HEK293 (cell line): ENCODE results near the gene ARRDC2.

Experiments
- CTCF ChIA-PET: fragments of 350-600 bp; formaldehyde crosslinking; extraction: SDS; loops from one replicate; lab custom pipeline; 2021; ENCODE audit warnings: antibody characterized with exemption; lab: Yijun Ruan, JAX
- POLR2A ChIA-PET: fragments of 300-600 bp; formaldehyde crosslinking; extraction: SDS; loops from one replicate; lab custom pipeline; 2020; ENCODE audit warnings: antibody characterized with exemption, inconsistent platforms; lab: Yijun Ruan, JAX
- H3K27ac ChIP-seq: fragments of 200-500 bp; sonication (Bioruptor generic); 2 replicates; pipeline ENCODE4 v1.5.1; 2014; ENCODE audit warnings: low read depth, low read length, control low read depth, inconsistent platforms; ENCODE audit errors: extremely low read depth
- H3K36me3 ChIP-seq, 2 experiments: fragments of 200-500 bp in 1 of 2; sonication (Bioruptor generic) in 1 of 2; 1 replicate in 1 of 2; 2 replicates in 1 of 2; pipeline ENCODE4 v1.5.1; 2014 to 2017; ENCODE audit warnings: inconsistent platforms in 2 of 2, low read length in 2 of 2; ENCODE audit not compliant: control insufficient read depth in 2 of 2, insufficient read depth in 1 of 2
- H3K4me1 ChIP-seq: fragments of 200-500 bp; sonication (Bioruptor generic); 2 replicates; pipeline ENCODE4 v1.5.1; 2014; ENCODE audit warnings: mild to moderate bottlenecking, low read length, inconsistent platforms; ENCODE audit not compliant: control insufficient read depth, insufficient read depth
- H3K4me3 ChIP-seq: 2 replicates; pipeline ENCODE4 v1.5.1; 2011; ENCODE audit warnings: low read depth, mild to moderate bottlenecking, control low read depth, low read length, moderate library complexity
- H3K9me3 ChIP-seq: fragments of 200-500 bp; sonication (Bioruptor generic); 2 replicates; pipeline ENCODE4 v1.5.1; 2014; ENCODE audit warnings: low read depth, low read length, inconsistent platforms; ENCODE audit not compliant: control insufficient read depth, insufficient read depth
- BCL11A ChIP-seq: fragments of 450-650 bp; formaldehyde crosslinking; IDR thresholded peaks from 2 replicates; pipeline ENCODE4 v1.5.1; 2016; ENCODE audit warnings: low read depth, missing biosample characterization, missing genetic modification characterization
- GLIS1 ChIP-seq: fragments of 450-650 bp; formaldehyde crosslinking; IDR thresholded peaks from 2 replicates; pipeline ENCODE4 v1.5.1; 2016; ENCODE audit warnings: missing biosample characterization, missing genetic modification characterization
- HOXA7 ChIP-seq: sonication (generic); formaldehyde crosslinking; IDR thresholded peaks from 2 replicates; pipeline ENCODE4 v1.8.1; 2022; ENCODE audit warnings: missing genetic modification reagents, borderline replicate concordance
- HOXC10 ChIP-seq: sonication (generic); formaldehyde crosslinking; IDR thresholded peaks from 2 replicates; pipeline ENCODE4 v1.8.1; 2023; ENCODE audit warnings: mild to moderate bottlenecking, missing genetic modification reagents
- OSR2 ChIP-seq: fragments of 450-650 bp; formaldehyde crosslinking; IDR thresholded peaks from 2 replicates; pipeline ENCODE4 v1.5.1; 2016; ENCODE audit warnings: missing biosample characterization, missing genetic modification characterization
- PRDM10 ChIP-seq: fragments of 450-650 bp; formaldehyde crosslinking; IDR thresholded peaks from 2 replicates; pipeline ENCODE4 v1.5.1; 2016; ENCODE audit warnings: missing biosample characterization, missing genetic modification characterization
- TRIM28 ChIP-seq: IDR thresholded peaks from 2 replicates; pipeline ENCODE4 v1.6.1; 2011; ENCODE audit warnings: low read length, control low read depth, borderline replicate concordance
- ZNF114 ChIP-seq: fragments of 450-650 bp; formaldehyde crosslinking; IDR thresholded peaks from 2 replicates; pipeline ENCODE4 v1.5.0; 2017; ENCODE audit warnings: missing biosample characterization, missing genetic modification characterization
- ZNF211 ChIP-seq: fragments of 450-650 bp; formaldehyde crosslinking; IDR thresholded peaks from 2 replicates; pipeline ENCODE4 v1.5.1; 2016; ENCODE audit warnings: low read depth, missing biosample characterization, missing genetic modification characterization
- ZNF221 ChIP-seq: fragments of 450-650 bp; formaldehyde crosslinking; IDR thresholded peaks from 2 replicates; pipeline ENCODE4 v1.5.1; 2017; ENCODE audit warnings: missing biosample characterization, missing genetic modification characterization, borderline replicate concordance
- ZNF223 ChIP-seq: fragments of 450-650 bp; formaldehyde crosslinking; IDR thresholded peaks from 2 replicates; pipeline ENCODE4 v1.5.1; 2016; ENCODE audit warnings: missing biosample characterization, missing genetic modification characterization
- ZNF24 ChIP-seq: fragments of 450-650 bp; formaldehyde crosslinking; IDR thresholded peaks from 2 replicates; pipeline ENCODE4 v1.5.1; 2016; ENCODE audit warnings: missing biosample characterization, missing genetic modification characterization
- ZNF248 ChIP-seq: fragments of 450-650 bp; formaldehyde crosslinking; IDR thresholded peaks from 2 replicates; pipeline ENCODE4 v1.5.1; 2017; ENCODE audit warnings: missing biosample characterization, missing genetic modification characterization
- ZNF426 ChIP-seq: fragments of 450-650 bp; formaldehyde crosslinking; IDR thresholded peaks from 2 replicates; pipeline ENCODE4 v1.5.1; 2017; ENCODE audit warnings: missing biosample characterization, missing genetic modification characterization, mild to moderate bottlenecking, inconsistent platforms, moderate library complexity
- ZNF473 ChIP-seq: fragments of 450-650 bp; formaldehyde crosslinking; IDR thresholded peaks from 2 replicates; pipeline ENCODE4 v1.5.1; 2017; ENCODE audit warnings: missing biosample characterization, missing genetic modification characterization
- ZNF48 ChIP-seq: fragments of 450-650 bp; formaldehyde crosslinking; IDR thresholded peaks from 2 replicates; pipeline ENCODE4 v1.5.1; 2016; ENCODE audit warnings: missing biosample characterization, missing genetic modification characterization
- ZNF623 ChIP-seq: fragments of 450-650 bp; formaldehyde crosslinking; IDR thresholded peaks from 2 replicates; pipeline ENCODE4 v1.5.1; 2016; ENCODE audit warnings: missing biosample characterization, missing genetic modification characterization
- ZNF658 ChIP-seq: fragments of 450-650 bp; formaldehyde crosslinking; IDR thresholded peaks from 2 replicates; pipeline ENCODE4; 2016; ENCODE audit warnings: missing biosample characterization, missing genetic modification characterization
- ZNF76 ChIP-seq: fragments of 450-650 bp; formaldehyde crosslinking; IDR thresholded peaks from 2 replicates; pipeline ENCODE4; 2016; ENCODE audit warnings: low read depth, missing biosample characterization, missing genetic modification characterization, borderline replicate concordance
- ZNF777 ChIP-seq: fragments of 450-650 bp; formaldehyde crosslinking; IDR thresholded peaks from 2 replicates; pipeline ENCODE4 v1.5.1; 2017; ENCODE audit warnings: missing biosample characterization, missing genetic modification characterization, borderline replicate concordance
- ZSCAN4 ChIP-seq: fragments of 450-650 bp; formaldehyde crosslinking; IDR thresholded peaks from 2 replicates; pipeline ENCODE4 v1.5.1; 2017; ENCODE audit warnings: missing biosample characterization, missing genetic modification characterization
- TF ChIP-seq, protein P1 (sequence below): fragments of 450-650 bp; formaldehyde crosslinking; IDR thresholded peaks from 2 replicates; pipeline ENCODE4 v1.5.1; 2017; ENCODE audit warnings: missing biosample characterization, missing genetic modification characterization

The ARRDC2 gene

DNA sequence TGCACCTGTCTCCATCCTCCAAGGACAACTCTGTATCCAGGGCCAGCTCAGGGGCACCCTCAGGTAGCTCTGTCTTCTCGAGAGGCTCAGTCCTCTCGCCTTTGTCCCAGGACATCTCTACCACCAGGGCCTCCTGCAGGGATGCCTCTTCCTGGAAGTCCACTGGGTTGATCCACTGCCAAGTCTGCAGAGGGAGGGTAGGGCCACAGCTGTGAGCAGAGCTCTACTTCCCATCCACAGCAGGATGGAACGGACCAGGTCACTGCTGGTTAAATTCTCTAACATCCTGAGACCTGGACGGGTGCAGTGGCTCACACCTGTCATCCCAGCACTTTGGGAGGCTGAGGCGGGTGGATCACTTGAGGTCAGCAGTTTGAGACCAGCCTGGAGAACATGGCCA is 51.9 kb downstream of the ARRDC2 start:
- Histone ChIP-seq H3K4me1 (no peaks in the 10 kb centered on the region), H3K36me3 (no peaks in the 10 kb centered on the region), H3K27ac (no peak overlapping the region), H3K9me3 (no peaks in the 10 kb centered on the region), H3K4me3 (no peak overlapping the region)
- TF ChIP-seq, protein P1, sequence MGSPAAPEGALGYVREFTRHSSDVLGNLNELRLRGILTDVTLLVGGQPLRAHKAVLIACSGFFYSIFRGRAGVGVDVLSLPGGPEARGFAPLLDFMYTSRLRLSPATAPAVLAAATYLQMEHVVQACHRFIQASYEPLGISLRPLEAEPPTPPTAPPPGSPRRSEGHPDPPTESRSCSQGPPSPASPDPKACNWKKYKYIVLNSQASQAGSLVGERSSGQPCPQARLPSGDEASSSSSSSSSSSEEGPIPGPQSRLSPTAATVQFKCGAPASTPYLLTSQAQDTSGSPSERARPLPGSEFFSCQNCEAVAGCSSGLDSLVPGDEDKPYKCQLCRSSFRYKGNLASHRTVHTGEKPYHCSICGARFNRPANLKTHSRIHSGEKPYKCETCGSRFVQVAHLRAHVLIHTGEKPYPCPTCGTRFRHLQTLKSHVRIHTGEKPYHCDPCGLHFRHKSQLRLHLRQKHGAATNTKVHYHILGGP, result no peak
- TF ChIP-seq ZNF777 (tag by site-specific recombination) (no peak), ZNF211 (tag by site-specific recombination) (no peak), ZNF48 (no peak), TRIM28 (no peak), PRDM10 (tag by site-specific recombination) (peak; percentile 83), GLIS1 (tag by site-specific recombination) (peak; percentile 18; the same call in 1 of the 2 replicates), ZNF76 (tag by site-specific recombination) (no peak), ZNF248 (tag by site-specific recombination) (no peak), ZSCAN4 (tag by site-specific recombination) (no peak), ZNF114 (no peak), BCL11A (no peak), ZNF221 (tag by site-specific recombination) (no peak), ZNF473 (tag by site-specific recombination) (no peak), ZNF223 (tag by site-specific recombination) (no peak), HOXA7 (CRISPR knock-in tag) (no peak), ZNF426 (tag by site-specific recombination) (no peak), ZNF623 (tag by site-specific recombination) (peak; percentile 31; the same call in 1 of the 2 replicates), ZNF24 (tag by site-specific recombination) (no peak), OSR2 (tag by site-specific recombination) (no peak), ZNF658 (tag by site-specific recombination) (no peak), HOXC10 (CRISPR knock-in tag) (no peak)
- ChIA-PET CTCF (interaction anchor here (0.5 to 8.1 kb wide), 8 partner anchors 34 to 200 kb away, joined by 3 to 101 read pairs (median 4); partner anchors contain the start of genes ARRDC2 and RPL18A), POLR2A (interaction anchor here (0.8 to 1.3 kb wide), 3 partner anchors 9 to 222 kb away, joined by 3 to 4 read pairs (median 3); partner anchors contain the start of gene JUND)
